NCI-H187 (cell line): Measurements from ENCODE around the gene IL17REL.
"Not testable (repeated sequence)": the region's sequence is repeated elsewhere in the genome, so short reads cannot be mapped to it uniquely, and the experiment has no call there.

Experiments used
- DNase-seq, 2 experiments: peaks; one replicate each; lab custom pipeline; 2025; lab: John Stamatoyannopoulos, UW

IL17REL gene

DNA sequence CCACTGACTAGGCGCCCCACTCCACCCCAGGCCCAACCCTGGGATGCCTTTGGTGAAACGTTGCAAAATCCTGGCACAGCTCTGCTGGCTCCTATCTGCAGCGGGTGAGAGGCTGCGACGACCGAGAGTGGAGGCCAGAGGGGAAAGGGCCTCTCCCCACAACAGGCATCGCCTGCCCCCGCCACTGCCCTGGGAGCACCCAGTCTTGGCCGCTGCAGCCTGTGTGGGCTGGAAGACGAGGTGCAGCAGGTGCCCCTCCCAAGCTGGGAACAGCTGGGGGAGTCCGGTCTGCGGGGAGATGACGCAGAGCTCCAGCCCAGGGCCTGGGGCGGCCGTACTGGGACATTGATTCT is 56.2 kb downstream of the IL17REL start:
- no peak for DNase-seq

DNA sequence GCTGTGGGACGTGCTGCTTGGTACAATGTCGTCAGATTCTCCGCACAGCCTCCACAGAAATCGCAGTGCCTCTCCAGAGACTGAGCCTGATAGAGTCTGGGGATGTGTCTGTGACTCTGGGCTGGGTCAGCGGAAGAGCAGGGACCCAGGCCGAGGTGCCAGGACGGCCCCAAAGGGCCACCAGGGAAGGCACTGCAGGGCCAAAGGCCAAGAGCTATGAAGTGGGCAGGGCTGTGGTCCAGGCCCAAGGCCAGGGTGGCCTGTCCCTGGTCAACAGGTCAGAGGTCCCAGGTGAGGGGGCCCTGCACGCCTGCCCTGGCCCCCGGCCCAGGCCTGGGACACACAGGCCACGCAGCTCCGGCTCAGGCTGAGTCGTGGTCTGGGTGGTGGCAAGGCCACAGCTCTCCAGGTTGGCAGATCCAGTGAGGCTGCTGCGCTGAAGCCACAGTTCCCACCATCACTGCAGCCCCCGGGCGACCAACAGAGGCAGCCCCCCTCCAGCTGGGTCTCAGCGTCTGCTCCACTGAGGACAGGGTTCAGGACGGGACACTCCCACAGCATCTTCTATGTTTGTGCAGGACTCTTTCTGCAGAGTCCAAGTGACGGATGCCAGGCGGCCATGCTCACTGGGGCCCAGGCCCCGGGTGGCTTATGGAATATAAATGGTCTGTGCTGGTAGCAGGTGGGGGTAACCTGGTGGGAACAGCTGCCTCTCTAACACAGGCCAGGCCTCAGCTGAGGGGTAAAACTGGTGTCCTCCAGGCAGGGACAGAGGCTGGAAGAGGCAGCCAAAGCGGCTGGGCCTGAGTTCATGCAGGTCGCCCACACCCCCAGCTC is 56.8 kb downstream of the IL17REL start:
- DNase-seq, result no peak

DNA sequence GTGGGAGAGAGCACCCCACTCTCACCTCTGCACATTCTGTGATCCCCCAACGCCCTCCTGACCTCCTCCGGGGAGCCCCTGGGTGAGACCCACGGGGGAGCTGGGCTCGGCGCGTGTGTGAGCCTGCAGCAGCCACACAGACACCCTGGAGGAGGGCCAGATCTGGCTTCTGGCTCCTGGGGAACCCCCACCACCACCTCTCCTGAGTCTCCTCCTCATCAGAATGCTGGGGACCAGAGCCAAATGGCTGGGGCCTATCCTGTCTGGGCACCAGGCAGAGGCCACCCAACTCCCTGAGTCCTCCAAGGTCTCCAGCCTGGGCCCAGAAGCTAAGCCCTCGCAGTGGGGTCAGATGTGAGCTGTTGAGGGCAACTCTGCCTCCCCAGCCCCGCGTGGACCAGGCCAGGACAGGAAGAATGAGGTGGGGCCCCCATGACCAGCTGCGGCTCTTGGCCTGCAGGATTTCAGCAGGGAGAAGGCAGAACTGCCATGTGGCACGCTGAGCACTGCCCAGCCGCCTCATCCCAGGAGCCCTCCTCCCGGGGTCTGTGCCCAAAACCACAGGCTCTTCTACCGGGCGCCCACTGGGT is 57.5 kb downstream of the IL17REL start:
- DNase-seq, result no peak

DNA sequence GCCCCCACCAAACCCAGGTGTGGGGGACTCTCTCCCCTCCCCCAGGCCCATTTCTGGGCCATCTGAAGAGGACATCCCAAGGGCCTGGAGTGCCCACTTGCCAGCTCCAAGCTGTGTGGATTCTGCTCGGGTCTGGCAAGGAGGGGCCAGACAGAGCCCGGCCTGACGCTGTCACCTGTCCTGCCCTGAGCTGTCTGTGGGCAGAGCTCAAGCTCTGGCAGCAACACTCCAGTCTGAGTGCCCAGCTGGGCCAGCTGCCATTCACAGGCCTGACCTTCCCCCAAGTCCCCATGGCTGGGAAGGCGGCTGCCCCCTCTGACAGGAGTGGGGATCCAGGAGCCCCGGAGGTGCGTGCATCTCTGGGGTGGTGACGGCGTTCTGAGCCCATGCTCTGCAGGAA is 58.2 kb downstream of the IL17REL start:
- DNase-seq, result no peak

DNA sequence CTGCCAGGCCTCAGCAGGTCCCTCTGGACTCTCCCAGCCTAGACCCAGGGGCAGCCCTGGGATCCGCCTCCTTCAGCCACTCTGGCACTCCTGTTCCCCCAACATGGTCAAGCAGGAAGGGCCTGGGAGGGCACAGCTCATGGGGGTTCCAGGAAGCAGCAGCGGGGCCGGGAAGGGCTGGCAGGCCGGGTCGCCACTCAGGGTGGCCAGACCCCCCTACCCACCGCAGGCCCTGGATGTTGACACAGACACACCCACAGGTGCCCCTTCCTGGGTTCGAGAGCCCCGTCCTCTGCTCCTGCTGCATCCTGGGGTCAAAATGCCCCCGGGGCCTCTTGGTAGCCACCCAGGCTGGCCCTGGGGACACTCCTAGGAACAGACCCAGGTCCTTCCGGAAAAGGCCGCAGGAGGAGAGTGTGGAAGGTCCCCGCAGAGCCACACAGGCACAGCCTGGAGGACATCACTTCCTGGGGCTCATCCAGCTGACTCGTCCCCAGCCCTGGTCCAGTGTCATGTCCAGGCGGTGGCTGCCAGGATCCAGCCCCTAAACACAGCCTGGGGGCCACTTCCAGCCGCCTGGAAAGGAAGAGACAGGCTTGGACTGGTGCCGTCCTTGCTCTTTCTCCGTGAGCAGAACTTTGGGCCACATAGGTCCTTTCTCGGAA is 58.8 kb downstream of the IL17REL start:
- DNase-seq, result no peak

DNA sequence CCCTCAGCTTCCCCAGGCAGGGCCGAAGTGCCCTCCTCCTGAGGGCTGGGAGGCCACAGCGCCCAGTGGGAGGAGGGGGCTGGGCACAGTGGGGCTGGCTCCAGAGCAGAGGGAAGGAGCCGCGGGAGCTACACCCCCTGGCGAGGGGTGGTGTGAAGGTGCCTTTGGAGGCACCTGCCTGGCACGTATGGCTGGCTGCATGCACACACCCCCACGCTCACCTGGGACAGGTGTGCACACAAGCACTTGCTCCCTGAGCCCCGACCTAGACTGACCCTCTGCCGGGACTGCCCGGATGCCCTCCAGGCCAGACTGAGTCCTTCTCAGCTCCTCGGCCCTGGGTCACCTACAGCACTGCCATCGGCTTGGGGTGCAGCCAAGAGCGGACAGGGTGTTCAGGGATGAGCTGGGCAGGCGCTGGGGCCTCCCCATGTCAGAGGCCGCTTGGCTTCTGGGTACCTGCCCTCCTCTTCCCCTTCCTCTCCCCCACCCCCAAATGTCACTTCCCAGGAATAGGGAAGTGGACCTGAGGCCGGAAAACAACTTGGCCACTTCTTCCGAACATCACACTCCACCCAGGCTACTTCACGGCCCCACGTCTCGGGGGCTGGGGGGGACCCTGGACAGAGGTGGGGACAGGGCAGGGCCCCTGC is 59.4 kb downstream of the IL17REL start:
- DNase-seq, result no peak

DNA sequence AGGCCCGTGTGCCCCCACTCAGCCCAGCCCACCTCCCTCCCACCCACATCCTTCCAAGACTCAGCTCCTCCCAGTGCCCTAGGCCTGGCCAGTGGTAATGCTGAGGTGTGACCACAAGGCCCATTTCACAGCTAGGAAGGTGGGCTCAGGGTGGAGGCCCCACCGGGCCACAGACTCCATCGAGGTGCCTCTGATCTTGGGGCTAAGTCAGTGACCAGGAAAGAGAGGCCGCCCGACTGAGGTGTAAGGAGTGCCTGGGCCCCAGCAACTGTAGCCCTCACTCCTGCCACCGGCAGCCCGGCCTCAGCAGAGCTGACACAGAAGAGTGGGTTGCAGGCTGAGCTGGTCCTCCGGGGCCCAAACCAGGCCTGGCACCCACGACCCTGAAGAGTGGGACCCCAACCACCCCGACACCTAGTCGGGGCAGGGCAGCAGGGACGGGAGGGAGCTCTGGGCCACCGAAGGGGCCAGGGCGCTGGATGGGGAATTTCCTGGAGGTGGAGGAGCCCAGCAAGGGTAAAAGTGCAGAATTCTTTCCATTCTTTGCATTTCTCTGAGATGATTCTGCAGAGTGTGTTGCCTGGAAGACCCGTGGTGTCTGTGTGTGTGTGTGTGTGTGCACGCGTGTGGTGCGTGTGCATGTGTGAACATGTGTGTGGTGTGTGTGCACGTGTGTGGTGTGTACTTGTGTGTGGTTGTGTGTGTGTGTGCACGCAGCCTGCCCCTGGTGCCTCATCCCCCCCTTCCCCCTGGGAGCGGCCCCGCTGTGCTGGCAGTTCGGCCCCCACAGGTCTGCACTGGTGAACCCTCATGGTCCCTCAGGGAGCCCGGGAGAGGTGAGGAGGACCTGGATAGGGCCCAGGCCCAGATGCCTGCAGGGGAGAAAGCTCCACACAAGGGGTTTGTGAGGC is 60.3 kb downstream of the IL17REL start:
- no peak for DNase-seq

DNA sequence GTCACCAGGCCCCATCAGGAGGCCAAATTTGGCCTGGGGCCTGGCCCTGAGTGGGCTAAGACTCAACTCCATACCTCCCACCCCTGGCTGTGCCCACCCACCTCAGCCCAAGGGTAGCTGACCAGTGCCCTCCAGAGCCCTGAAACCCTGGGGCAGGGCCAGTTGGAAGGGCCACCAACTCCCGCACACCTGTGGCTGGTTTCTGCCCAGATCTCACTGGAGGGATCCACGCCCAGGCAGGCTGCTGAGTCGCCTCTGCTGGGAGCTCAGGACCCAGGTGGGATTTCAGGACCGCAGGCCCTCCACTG is 60.9 kb downstream of the IL17REL start:
- no peak for DNase-seq

DNA sequence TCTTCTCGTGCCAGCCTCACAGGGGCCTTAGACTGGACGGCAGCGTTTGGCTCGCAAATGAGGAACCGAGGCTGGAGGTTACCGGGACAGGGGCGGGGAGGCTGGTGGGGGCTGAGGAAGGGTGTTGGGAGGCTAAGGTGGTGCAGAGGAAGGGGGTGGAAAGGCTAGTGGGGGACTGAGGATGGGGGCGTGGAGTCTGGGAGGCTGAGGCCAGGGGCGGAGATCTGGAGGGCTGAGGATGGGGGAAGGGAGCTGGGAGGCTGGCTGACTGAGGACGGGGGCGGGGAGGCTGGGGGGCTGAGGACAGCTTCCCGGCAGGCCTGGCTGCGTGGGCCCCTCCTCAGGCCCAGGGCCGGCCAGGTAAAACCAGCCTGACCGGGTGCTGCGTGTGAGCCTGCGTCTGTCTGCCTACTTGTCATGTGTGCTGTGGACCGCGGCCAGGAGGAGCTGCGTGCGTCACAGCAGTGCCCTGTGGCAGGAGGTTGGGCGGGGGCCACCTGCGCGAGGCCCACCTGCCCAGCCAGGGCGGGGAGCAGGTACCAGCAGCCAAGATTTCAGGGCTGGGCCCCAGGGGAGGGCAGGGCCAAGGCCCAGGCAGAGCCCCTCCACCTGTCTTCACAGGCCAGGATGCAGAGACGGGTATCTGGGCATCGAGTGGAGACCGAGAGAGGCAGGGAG is 61.4 kb downstream of the IL17REL start:
- DNase-seq, result no peak

DNA sequence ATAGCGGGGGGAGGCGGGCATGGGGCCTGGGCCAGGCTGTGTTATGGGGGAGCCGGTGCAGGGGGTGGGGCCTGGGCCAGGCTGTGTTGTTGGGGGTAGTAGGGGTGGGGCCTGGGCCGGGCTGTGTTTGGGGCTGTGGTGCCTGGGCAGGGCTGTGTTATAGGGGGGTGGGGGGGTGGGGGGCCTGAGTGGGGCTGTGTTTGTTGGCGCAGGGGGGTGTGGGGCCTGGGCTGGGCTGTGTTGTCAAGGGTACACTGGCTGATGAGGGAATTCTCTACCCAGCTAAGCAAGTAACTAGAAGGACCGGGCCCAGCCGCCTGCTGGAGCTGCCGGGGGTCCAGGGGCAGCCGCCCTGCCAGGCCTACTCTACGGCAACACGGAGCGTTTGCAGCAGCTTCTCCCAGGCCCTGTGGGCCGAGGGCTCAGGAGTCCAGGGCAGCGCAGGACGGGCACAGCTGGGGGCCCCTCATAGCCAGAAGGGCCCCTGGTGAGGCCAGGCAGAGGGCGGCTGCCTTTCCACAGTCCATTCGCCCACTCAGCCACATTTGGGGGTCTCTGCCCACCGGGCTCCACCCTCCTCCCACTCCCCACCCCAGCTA is 62.1 kb downstream of the IL17REL start:
- no peak for DNase-seq

DNA sequence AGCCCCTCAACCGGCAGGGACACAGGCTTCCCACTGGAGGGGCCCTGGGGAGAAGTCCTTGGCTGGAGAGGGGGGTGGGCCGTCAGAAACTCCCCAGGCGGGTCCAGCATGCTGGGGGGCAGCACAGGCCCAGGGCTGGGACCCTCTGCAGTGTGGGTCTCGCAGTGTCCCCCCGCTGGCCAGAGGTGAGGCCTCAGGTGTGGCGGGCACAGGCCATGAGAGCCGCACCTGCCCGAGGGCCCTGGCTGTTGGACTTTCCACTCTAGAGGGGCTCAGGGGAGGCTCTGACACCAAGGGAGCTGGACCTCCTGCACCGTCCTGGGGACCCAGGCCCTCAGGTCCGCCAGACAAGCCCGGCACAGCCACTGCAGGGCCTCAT is 62.7 kb downstream of the IL17REL start:
- no peak for DNase-seq

DNA sequence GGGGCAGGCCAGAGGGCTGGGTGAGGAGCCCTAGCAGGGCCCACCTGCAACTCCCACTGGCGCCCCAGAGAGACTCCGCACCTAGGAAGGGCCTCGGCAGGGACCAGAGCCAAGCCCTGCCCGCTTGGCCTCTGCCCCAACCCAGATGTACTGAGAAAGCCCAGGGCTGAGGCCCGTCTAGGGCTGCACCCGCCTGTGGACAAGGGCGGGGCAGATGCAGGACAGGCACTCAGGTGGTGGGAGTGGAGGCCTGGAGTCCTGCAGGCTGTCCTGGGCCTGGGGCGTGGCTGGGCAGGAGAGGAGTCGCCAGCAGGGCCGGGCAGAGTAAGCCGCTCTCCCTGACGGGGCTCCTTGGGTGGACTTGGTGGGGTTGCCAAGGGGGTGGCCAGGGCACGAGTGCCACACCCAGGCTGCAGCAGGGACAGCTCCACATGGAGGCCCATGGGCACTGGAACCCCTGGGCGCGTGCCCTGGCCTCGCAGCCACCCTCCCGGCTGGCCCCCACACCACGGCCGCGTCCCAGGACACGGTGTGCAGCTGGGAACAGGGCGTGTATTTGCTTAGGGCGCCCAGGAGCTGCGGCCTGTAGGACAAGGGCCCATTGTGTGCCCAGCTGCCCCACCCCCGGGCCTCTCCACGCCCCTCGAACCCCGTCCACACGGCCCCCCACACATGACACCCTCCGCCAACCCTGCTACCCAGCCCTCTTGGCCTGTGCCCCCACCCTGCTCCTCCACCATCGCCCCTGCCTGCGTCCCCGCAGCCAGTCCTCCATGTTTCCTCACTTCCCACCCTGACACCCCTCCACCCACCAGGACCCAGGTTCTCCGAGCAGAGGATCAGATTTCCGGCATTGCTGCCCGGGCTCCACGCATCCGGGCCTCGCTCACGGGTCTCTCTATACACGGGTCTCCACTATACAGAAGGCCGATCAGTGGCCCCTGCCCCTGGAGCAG is 63.3 kb downstream of the IL17REL start:
- DNase-seq, result no peak

DNA sequence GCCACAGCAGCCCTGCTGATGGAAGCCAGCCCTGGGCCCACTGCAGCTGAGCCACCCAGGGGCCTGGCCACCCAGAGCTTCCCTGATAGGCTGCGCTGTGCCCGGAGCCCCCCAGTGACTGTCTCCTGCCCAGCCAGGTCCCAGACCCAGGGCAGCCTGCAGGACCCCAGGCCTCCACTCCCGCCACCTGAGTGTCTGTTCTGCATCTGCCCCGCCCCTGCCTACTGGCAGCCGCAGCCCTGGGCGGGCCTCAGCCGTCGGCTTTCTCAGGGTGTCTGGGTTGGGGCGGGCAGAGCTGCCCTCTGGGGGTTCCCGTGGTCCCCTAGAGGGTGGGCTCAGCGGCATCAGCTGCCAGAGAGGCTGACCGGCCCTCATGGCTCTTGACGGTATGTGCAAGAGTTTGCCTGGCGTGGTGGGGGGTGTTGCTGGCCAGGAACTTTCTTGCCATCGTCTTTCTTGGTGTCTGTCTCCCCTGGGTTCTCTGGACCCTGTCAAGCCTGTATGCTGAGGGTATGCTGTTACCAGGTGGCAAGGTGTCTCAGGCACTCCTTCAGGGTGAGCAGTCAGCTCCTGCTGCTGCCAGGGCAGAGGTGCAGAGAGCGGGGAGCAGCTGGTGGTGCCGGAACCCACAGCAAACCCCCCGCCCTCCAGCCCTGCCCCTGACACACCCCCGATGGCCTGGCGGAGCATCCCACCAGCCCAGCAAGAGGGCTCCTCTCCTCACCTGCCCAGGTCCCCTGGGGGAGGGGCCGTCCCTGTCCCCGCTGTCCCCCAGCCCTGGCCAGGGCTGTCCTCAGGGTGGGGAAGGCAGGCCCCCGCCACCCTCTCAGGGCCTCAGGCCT is 64.2 kb downstream of the IL17REL start:
- DNase-seq, result no peak

DNA sequence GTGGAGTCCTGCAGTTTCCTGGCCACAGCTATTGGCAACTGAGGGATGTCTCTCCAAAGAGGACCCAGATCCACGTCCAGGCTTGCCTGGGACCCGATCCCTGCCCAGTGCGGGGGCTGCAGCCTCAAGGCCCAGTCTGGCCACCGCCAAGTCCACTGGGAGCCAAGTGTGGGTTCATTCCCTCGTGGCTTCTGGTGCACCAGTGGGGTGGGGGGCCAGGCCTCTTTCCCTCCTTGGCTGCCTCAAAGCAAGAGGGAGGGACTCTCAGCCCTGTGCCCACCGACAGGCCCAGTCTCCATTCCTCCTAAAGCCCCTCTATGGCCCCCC is 65.3 kb downstream of the IL17REL start:
- DNase-seq, result no peak

DNA sequence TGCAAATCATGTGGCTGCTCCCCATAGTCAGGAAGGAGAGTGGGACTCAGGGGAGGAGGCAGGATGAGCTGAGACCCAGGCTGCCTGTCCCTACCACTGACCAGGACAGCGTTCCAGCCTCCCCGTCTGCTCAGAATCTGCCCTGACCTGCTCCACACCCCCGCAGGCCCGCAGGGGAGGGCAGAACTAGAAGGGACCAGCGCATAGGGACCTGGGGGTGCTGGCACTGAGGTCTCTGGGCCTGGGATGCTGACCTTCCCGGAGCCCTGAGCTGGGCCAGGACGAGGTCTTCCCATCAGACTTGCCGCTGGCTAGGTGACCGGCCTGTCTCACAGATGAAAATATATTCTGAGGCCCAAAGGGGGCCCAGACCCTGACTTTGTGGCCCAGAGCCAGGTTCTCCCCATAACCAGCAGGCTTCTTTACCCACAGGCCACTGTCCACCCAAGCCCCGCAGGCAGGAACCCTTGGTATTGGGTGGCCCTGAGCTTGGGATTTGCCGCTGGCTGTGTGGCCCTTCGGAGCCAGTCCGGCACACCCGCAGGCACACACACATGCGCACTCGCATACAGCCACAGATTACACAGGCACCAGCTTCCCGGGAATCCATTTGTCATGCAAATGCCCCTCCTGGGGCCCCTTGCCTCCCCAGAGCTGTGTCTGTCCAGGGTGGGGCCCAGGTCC is 65.8 kb downstream of the IL17REL start:
- no peak for DNase-seq

DNA sequence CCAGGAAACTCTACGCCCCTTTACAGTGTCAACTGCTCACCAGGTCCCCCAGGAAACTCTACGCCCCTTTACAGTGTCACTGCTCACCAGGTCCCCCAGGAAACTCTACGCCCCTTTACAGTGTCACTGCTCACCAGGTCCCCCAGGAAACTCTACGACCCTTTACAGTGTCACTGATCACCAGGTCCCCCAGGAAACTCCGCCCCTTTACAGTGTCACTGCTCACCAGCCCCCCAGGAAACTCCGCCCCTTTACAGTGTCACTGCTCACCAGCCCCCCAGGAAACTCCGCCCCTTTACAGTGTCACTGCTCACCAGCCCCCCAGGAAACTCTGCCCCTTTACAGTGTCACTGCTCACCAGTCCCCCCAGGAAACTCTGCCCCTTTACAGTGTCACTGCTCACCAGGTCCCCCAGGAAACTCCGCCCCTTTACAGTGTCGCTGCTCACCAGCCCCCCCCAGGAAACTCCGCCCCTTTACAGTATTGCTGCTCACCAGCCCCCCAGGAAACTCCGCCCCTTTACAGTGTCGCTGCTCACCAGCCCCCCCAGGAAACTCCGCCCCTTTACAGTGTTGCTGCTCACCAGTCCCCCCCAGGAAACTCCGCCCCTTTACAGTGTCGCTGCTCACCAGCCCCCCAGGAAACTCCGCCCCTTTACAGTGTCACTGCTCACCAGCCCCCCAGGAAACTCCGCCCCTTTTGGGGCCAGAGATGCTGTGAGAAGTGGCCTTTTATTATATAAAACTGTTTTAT is 67.3 kb downstream of the IL17REL start:
- not testable (repeated sequence) for DNase-seq
